ENCODE measurements around the gene CD81.
"Not testable (repeated sequence)": the region's sequence is repeated elsewhere in the genome, so short reads cannot be mapped to it uniquely, and the experiment has no call there.

The CD81 gene

GRCh38 chr11:2346586-2347307 is 30.4 kb upstream of the CD81 start:
- Mint-ChIP-seq H3K9me3 (peaks cover 11% of the 10 kb centered on the region), H3K4me3 (no peak overlapping the region)

GRCh38 chr11:2347308-2347830 is 29.7 kb upstream of the CD81 start:
- Mint-ChIP-seq H3K4me1 (no peaks in the 10 kb centered on the region), H3K4me3 (no peak overlapping the region), H3K36me3 (no peaks in the 10 kb centered on the region), H3K27me3 (peaks cover 48% of the 10 kb centered on the region), H3K9me3 (peaks cover 11% of the 10 kb centered on the region), H3K27ac (no peak overlapping the region)
- CTCF ChIA-PET, result no interaction called here
- no peak for DNase-seq

More at GRCh38 chr11:2346586-2347307, 30.4 kb upstream of the CD81 start:
- Mint-ChIP-seq H3K4me1 (no peaks in the 10 kb centered on the region), H3K27me3 (peaks cover 44% of the 10 kb centered on the region), H3K36me3 (no peaks in the 10 kb centered on the region), H3K27ac (no peak overlapping the region)
- CTCF ChIA-PET, result no interaction called here
- DNase-seq, result no peak

GRCh38 chr11:2348986-2349385 is 28.1 kb upstream of the CD81 start:
- Mint-ChIP-seq H3K27me3 (peaks cover 46% of the 10 kb centered on the region), H3K4me1 (no peaks in the 10 kb centered on the region), H3K4me3 (no peak overlapping the region), H3K36me3 (no peaks in the 10 kb centered on the region), H3K27ac (no peak overlapping the region), H3K9me3 (peaks cover 11% of the 10 kb centered on the region)
- CTCF ChIA-PET, result interaction anchor here (0.7 kb wide), 1 partner anchor 36 kb away, joined by 3 read pairs; no protein-coding TSS in a partner anchor
- no peak for DNase-seq

GRCh38 chr11:2351701-2352100 is 25.4 kb upstream of the CD81 start:
- peaks cover 6% of the 10 kb centered on the region for H3K9me3 Mint-ChIP-seq
- CTCF ChIA-PET, result no interaction called here
- H3K27me3 Mint-ChIP-seq, result peaks cover 42% of the 10 kb centered on the region
- no peaks in the 10 kb centered on the region for H3K4me1 Mint-ChIP-seq
- H3K27ac Mint-ChIP-seq, result no peak overlapping the region
- no peak for DNase-seq
- no peak overlapping the region for H3K4me3 Mint-ChIP-seq
- H3K36me3 Mint-ChIP-seq, result no peaks in the 10 kb centered on the region

- CTCF ChIA-PET, result no interaction called here
- no peaks in the 10 kb centered on the region for H3K4me1 Mint-ChIP-seq
- H3K9me3 Mint-ChIP-seq, result peaks cover 6% of the 10 kb centered on the region
- H3K4me3 Mint-ChIP-seq, result no peak overlapping the region
- peaks cover 41% of the 10 kb centered on the region for H3K27me3 Mint-ChIP-seq
- no peaks in the 10 kb centered on the region for H3K36me3 Mint-ChIP-seq
- H3K27ac Mint-ChIP-seq, result no peak overlapping the region
- DNase-seq, result no peak
Measured at GRCh38 chr11:2352420-2352819, 24.7 kb upstream of the CD81 start.

GRCh38 chr11:2355000-2355644 is 22.0 kb upstream of the CD81 start:
- Mint-ChIP-seq H3K27ac (no peak overlapping the region), H3K4me1 (no peaks in the 10 kb centered on the region), H3K36me3 (no peaks in the 10 kb centered on the region), H3K9me3 (no peaks in the 10 kb centered on the region), H3K4me3 (no peak overlapping the region), H3K27me3 (peaks cover 27% of the 10 kb centered on the region)
- CTCF ChIA-PET, result no interaction called here
- no peak for DNase-seq

GRCh38 chr11:2357246-2357645 is 19.9 kb upstream of the CD81 start:
- CTCF ChIA-PET, result no interaction called here
- no peak for DNase-seq
- Mint-ChIP-seq H3K27ac (no peak overlapping the region), H3K27me3 (peaks cover 9% of the 10 kb centered on the region), H3K4me1 (no peaks in the 10 kb centered on the region), H3K9me3 (no peaks in the 10 kb centered on the region), H3K36me3 (no peaks in the 10 kb centered on the region), H3K4me3 (no peak overlapping the region)

GRCh38 chr11:2357651-2358050 is 19.5 kb upstream of the CD81 start:
- H3K4me1 Mint-ChIP-seq, CTCF ChIA-PET, H3K27ac Mint-ChIP-seq, H3K9me3 Mint-ChIP-seq, DNase-seq, H3K36me3 Mint-ChIP-seq, H3K27me3 Mint-ChIP-seq, H3K4me3 Mint-ChIP-seq: not testable (repeated sequence)

- Mint-ChIP-seq H3K9me3 (no peaks in the 10 kb centered on the region), H3K4me3 (no peak overlapping the region), H3K27me3 (peaks cover 9% of the 10 kb centered on the region), H3K36me3 (no peaks in the 10 kb centered on the region), H3K27ac (no peak overlapping the region), H3K4me1 (no peaks in the 10 kb centered on the region)
- no peak for DNase-seq
- CTCF ChIA-PET, result no interaction called here
Measured at GRCh38 chr11:2358754-2359442, 18.2 kb upstream of the CD81 start.

- CTCF ChIA-PET, result no interaction called here
- no peak overlapping the region for H3K4me3 Mint-ChIP-seq
- no peaks in the 10 kb centered on the region for H3K4me1 Mint-ChIP-seq
- no peaks in the 10 kb centered on the region for H3K9me3 Mint-ChIP-seq
- peaks cover 6% of the 10 kb centered on the region for H3K27me3 Mint-ChIP-seq
- no peak overlapping the region for H3K27ac Mint-ChIP-seq
- H3K36me3 Mint-ChIP-seq, result no peaks in the 10 kb centered on the region
- DNase-seq, result no peak
Measured at GRCh38 chr11:2359557-2359956, 17.6 kb upstream of the CD81 start.

- H3K4me1 Mint-ChIP-seq, result no peaks in the 10 kb centered on the region
- H3K9me3 Mint-ChIP-seq, result no peaks in the 10 kb centered on the region
- no peak overlapping the region for H3K4me3 Mint-ChIP-seq
- CTCF ChIA-PET, result no interaction called here
- H3K27ac Mint-ChIP-seq, result no peak overlapping the region
- H3K27me3 Mint-ChIP-seq, result peaks cover 6% of the 10 kb centered on the region
- H3K36me3 Mint-ChIP-seq, result no peaks in the 10 kb centered on the region
- no peak for DNase-seq
Measured at GRCh38 chr11:2360081-2360642, 16.9 kb upstream of the CD81 start.

GRCh38 chr11:2361565-2361964 is 15.5 kb upstream of the CD81 start:
- Mint-ChIP-seq H3K4me3 (no peak overlapping the region), H3K9me3 (no peaks in the 10 kb centered on the region), H3K36me3 (no peaks in the 10 kb centered on the region), H3K27ac (no peak overlapping the region), H3K4me1 (no peaks in the 10 kb centered on the region), H3K27me3 (peaks cover 7% of the 10 kb centered on the region)
- DNase-seq, result no peak
- CTCF ChIA-PET, result no interaction called here

- Mint-ChIP-seq H3K4me1 (no peaks in the 10 kb centered on the region), H3K4me3 (no peak overlapping the region), H3K36me3 (no peaks in the 10 kb centered on the region), H3K27ac (no peak overlapping the region), H3K27me3 (peaks cover 10% of the 10 kb centered on the region), H3K9me3 (no peaks in the 10 kb centered on the region)
- no peak for DNase-seq
- CTCF ChIA-PET, result interaction anchor here (0.6 kb wide), 1 partner anchor 177 kb away, joined by 3 read pairs; no protein-coding TSS in a partner anchor
Measured at GRCh38 chr11:2362414-2362813, 14.7 kb upstream of the CD81 start.

- Mint-ChIP-seq H3K4me3 (no peak overlapping the region), H3K4me1 (no peaks in the 10 kb centered on the region), H3K9me3 (no peaks in the 10 kb centered on the region), H3K27me3 (peaks cover 10% of the 10 kb centered on the region), H3K36me3 (no peaks in the 10 kb centered on the region), H3K27ac (no peak overlapping the region)
- no peak for DNase-seq
- CTCF ChIA-PET, result no interaction called here
Measured at GRCh38 chr11:2363130-2363529, 14.0 kb upstream of the CD81 start.

All from activated naive CD4-positive, alpha-beta T cell treated with anti-CD3 and anti-CD28 coated beads, Interleukin-2, amount 10 ng/mL, durations not matched to agents 7 days and 5 days (primary cell).